Keratinocyte (primary cell): ENCODE measurements around the gene YJU2.

Experiments
- EZH2 ChIP-seq: IDR thresholded peaks from one replicate; pipeline ENCODE4 v1.6.1; 2012; ENCODE audit warnings: inconsistent platforms, mild to moderate bottlenecking, low read length, moderate library complexity
- TF ChIP-seq, protein P1 (sequence below), 3 experiments: IDR thresholded peaks in 1 of 3; conservative IDR thresholded peaks in 1 of 3; optimal IDR thresholded peaks in 1 of 3; 2 replicates in 2 of 3; 3 replicates in 1 of 3; pipeline versions ENCODE3 to v1.5.1; 2011; ENCODE audit warnings: low read length in 3 of 3, mild to moderate bottlenecking in 3 of 3, moderate library complexity in 2 of 3, control low read depth in 1 of 3, inconsistent platforms in 1 of 3; ENCODE audit not compliant: insufficient read depth in 2 of 3; ENCODE audit errors: extremely low read depth in 1 of 3

DNA sequence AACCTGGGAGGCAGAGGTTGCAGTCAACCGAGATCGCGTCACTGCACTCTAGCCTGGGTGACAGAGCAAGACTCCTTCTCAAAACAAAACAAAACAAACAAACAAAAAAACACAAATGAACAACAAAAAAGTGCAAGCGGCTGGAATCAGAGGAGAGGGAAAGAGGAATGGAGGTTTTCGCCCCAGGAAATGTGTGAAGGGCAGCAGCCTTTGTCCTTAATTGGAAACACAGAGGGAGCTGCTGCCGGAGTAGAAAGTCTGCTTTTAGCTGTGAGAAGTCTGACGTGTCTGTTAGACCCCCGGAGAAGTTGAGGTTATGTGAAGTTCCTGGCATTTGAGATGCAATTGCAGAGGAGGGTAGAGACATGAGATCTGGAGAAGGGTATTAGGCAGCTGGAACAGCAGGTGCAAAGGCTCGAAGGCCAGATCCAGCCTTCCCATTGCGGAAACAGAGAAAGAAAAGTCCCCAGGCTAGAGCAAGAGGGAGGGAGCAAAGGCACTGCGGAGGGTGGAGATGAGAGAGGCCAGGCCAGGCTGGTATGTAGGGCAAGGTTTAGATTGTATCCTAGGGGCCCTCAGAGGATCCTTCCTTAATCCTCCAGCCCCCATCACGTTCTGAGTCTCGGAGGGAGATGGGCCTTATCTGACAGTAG lies 54.8 kb downstream of the YJU2 start:
- TF ChIP-seq, protein P1, sequence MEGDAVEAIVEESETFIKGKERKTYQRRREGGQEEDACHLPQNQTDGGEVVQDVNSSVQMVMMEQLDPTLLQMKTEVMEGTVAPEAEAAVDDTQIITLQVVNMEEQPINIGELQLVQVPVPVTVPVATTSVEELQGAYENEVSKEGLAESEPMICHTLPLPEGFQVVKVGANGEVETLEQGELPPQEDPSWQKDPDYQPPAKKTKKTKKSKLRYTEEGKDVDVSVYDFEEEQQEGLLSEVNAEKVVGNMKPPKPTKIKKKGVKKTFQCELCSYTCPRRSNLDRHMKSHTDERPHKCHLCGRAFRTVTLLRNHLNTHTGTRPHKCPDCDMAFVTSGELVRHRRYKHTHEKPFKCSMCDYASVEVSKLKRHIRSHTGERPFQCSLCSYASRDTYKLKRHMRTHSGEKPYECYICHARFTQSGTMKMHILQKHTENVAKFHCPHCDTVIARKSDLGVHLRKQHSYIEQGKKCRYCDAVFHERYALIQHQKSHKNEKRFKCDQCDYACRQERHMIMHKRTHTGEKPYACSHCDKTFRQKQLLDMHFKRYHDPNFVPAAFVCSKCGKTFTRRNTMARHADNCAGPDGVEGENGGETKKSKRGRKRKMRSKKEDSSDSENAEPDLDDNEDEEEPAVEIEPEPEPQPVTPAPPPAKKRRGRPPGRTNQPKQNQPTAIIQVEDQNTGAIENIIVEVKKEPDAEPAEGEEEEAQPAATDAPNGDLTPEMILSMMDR (optimal IDR thresholded peaks at IDR 0.05 in 1 of 3, IDR thresholded peaks at IDR 0.05 in 1 of 3, conservative IDR thresholded peaks at IDR 0.05 in 1 of 3; ENCODE audit: extremely low read depth in 1 of 3, insufficient read depth in 2 of 3, low read length in 3 of 3), result no peak
- TF ChIP-seq EZH2, result no peak
